Left colon (tissue), 2 donors: ENCODE measurements around the gene AUTS2. TPM values are rescaled to one million over a fixed set of nuclear protein-coding genes. Genes with fewer than 3 reads are reported as not detected.

Source experiments
- ATAC-seq: fragments of 200-7000 bp; cut with Tn5 transposase; one replicate; pipeline ENCODE4 v1.9.1; 2020; ENCODE audit warnings: mild to moderate bottlenecking, moderate library complexity
- DNase-seq, 2 donors: peaks; one replicate each; pipeline ENCODE4 v3.0.0-alpha.2; 2020
- intact Hi-C, 2 donors: fragments of 100-400 bp; cut with DNase I in 1 of 2; cut with micrococcal nuclease in 1 of 2; formaldehyde crosslinking; loops; one replicate each; pipeline versions ENCODE4 v1.11.2 to v1.14.0; 2022; cut with DNase I, micrococcal nuclease
- total RNA-seq, 2 donors: library from RNA; stranded (reverse); fragmentation: NEBNext Ultra II Directional; extraction: Animal tissue kit (Norgen Biotek cat#: 25700); gene quantifications; one replicate each; pipeline ENCODE4 v1.2.1, GENCODE V29; 2021
- donor health status: DM: no; HTN: no; CAD: no.
- donor health status: DM: yes; HTN: yes; CAD: no.

Gene AUTS2
- total RNA-seq, 2 donors from 2014 or later, result 43.3 to 44.2 TPM

- DNase-seq, result no peak
- ATAC-seq, result no peak
- intact Hi-C loops, result no loop called here
These were observed 473.5 kb downstream of the AUTS2 start for GRCh38 chr7:70071766-70072165.

- intact Hi-C loops, result no loop called here
These were observed 473.9 kb downstream of the AUTS2 start for GRCh38 chr7:70072220-70072619.

GRCh38 chr7:70076325-70076724 lies 478.1 kb downstream of the AUTS2 start:
- ATAC-seq, result no peak
- intact Hi-C loops, result no loop called here

More at GRCh38 chr7:70072220-70072619, 473.9 kb downstream of the AUTS2 start:
- ATAC-seq (no peak), DNase-seq (no peak)

GRCh38 chr7:70082099-70082611 lies 483.9 kb downstream of the AUTS2 start:
- intact Hi-C loops, result no loop called here
- no peak for DNase-seq
- no peak for ATAC-seq

More at GRCh38 chr7:70076325-70076724, 478.1 kb downstream of the AUTS2 start:
- no peak for DNase-seq

- DNase-seq (no peak), ATAC-seq (no peak)
- intact Hi-C loops, result no loop called here
These were observed 493.1 kb downstream of the AUTS2 start for GRCh38 chr7:70091362-70091761.

GRCh38 chr7:70092314-70093204 lies 494.3 kb downstream of the AUTS2 start:
- DNase-seq, result no peak
- intact Hi-C loops, result no loop called here
- ATAC-seq, result no peak

- no peak for ATAC-seq
- no peak for DNase-seq
- intact Hi-C loops, result no loop called here
These were observed 495.1 kb downstream of the AUTS2 start for GRCh38 chr7:70093205-70093904.

GRCh38 chr7:70094831-70095230 lies 496.6 kb downstream of the AUTS2 start:
- intact Hi-C loops, result no loop called here
- DNase-seq (no peak), ATAC-seq (no peak)

- intact Hi-C loops, result no loop called here
- DNase-seq (no peak), ATAC-seq (no peak)
These were observed 499.4 kb downstream of the AUTS2 start for GRCh38 chr7:70097645-70098044.

GRCh38 chr7:70098133-70098561 lies 499.9 kb downstream of the AUTS2 start:
- intact Hi-C loops, result no loop called here
- DNase-seq, result no peak
- ATAC-seq, result no peak

GRCh38 chr7:70098905-70099672 lies 500.8 kb downstream of the AUTS2 start:
- intact Hi-C loops, result no loop called here

GRCh38 chr7:70104243-70104642 lies 506.0 kb downstream of the AUTS2 start:
- DNase-seq (no peak), ATAC-seq (no peak)
- intact Hi-C loops, result no loop called here

More at GRCh38 chr7:70098905-70099672, 500.8 kb downstream of the AUTS2 start:
- ATAC-seq (no peak), DNase-seq (no peak)

- DNase-seq (no peak), ATAC-seq (no peak)
- intact Hi-C loops, result no loop called here
These were observed 514.8 kb downstream of the AUTS2 start for GRCh38 chr7:70113078-70113477.

- intact Hi-C loops, result no loop called here
- ATAC-seq, result no peak
- DNase-seq, result no peak
These were observed 515.3 kb downstream of the AUTS2 start for GRCh38 chr7:70113536-70113935.

- intact Hi-C loops, result no loop called here
- ATAC-seq (no peak), DNase-seq (no peak)
These were observed 516.5 kb downstream of the AUTS2 start for GRCh38 chr7:70114806-70115205.

GRCh38 chr7:70116244-70116643 lies 518.0 kb downstream of the AUTS2 start:
- ATAC-seq (no peak), DNase-seq (no peak)
- intact Hi-C loops, result no loop called here

GRCh38 chr7:70116867-70117266 lies 518.6 kb downstream of the AUTS2 start:
- intact Hi-C loops, result no loop called here
- no peak for ATAC-seq
- DNase-seq, result no peak

- ATAC-seq (no peak), DNase-seq (no peak)
- intact Hi-C loops, result no loop called here
These were observed 522.6 kb downstream of the AUTS2 start for GRCh38 chr7:70120851-70121250.

GRCh38 chr7:70131817-70132216 lies 533.5 kb downstream of the AUTS2 start:
- no peak for DNase-seq
- ATAC-seq, result no peak
- intact Hi-C loops, result no loop called here
